ENCODE measurements around the gene RABEP1.

GRCh38 chr17:5352681-5353289 lies 70.7 kb downstream of the RABEP1 start:
- TF ChIP-seq EZH2 (IDR thresholded peaks at IDR 0.05) (no peak), POLR2AphosphoS5 (IDR thresholded peaks at IDR 0.05; ENCODE audit: borderline replicate concordance, low read depth, low read length) (no peak), FOXP2 (optimal IDR thresholded peaks at IDR 0.05; ENCODE audit: control extremely low read depth, extremely low read length, insufficient read depth) (no peak)
